Iris pigment epithelial cell (primary cell): ENCODE data around the gene KCNQ2.
A peak's percentile ranks its signal among the peaks of the same experiment; 100 is the strongest.
"Not testable (repeated sequence)": the region's sequence is repeated elsewhere in the genome, so short reads cannot be mapped to it uniquely, and the experiment has no call there.

Source experiments
- DNase-seq: peaks from one replicate; pipeline ENCODE4 v3.0.0-alpha.2; 2011; ENCODE audit warnings: low read depth

KCNQ2 gene

GRCh38 chr20:63471981-63472831 lies at the start of gene KCNQ2:
Gene KCNQ2 (minus strand): TSS chr20:63472655. CDS start chr20:63472463, 192 bp downstream.
- no peak for DNase-seq

GRCh38 chr20:63521602-63522001 lies 49.1 kb upstream of the KCNQ2 start:
- DNase-seq: peak; percentile 28

- peak; percentile 62 for DNase-seq
Observed at GRCh38 chr20:63520934-63521601, 48.6 kb upstream of the KCNQ2 start.

GRCh38 chr20:63520504-63520933 lies 48.1 kb upstream of the KCNQ2 start, which contains the start of gene PPDPF:
Gene PPDPF (plus strand): TSS chr20:63520765. CDS start chr20:63521309, 544 bp downstream.
- DNase-seq: peak; percentile 76

GRCh38 chr20:63519668-63520503 lies 47.4 kb upstream of the KCNQ2 start:
- peak; percentile 34 for DNase-seq

GRCh38 chr20:63518946-63519667 lies 46.7 kb upstream of the KCNQ2 start:
- DNase-seq: no peak

GRCh38 chr20:63518351-63518861 lies 46.0 kb upstream of the KCNQ2 start:
- DNase-seq: no peak

- DNase-seq: no peak
Observed at GRCh38 chr20:63517376-63518309, 45.2 kb upstream of the KCNQ2 start.

- not testable (repeated sequence) for DNase-seq
Observed at GRCh38 chr20:63514520-63514919, 42.1 kb upstream of the KCNQ2 start.

GRCh38 chr20:63513207-63513606 lies 40.8 kb upstream of the KCNQ2 start:
- DNase-seq: no peak

- DNase-seq: no peak
Observed at GRCh38 chr20:63509088-63509564, 36.7 kb upstream of the KCNQ2 start.

- no peak for DNase-seq
Observed at GRCh38 chr20:63508072-63508768, 35.8 kb upstream of the KCNQ2 start.

- no peak for DNase-seq
Observed at GRCh38 chr20:63507083-63507743, 34.8 kb upstream of the KCNQ2 start.

GRCh38 chr20:63505723-63506122 lies 33.3 kb upstream of the KCNQ2 start:
- DNase-seq: no peak

- no peak for DNase-seq
Observed at GRCh38 chr20:63505281-63505680, 32.8 kb upstream of the KCNQ2 start.

GRCh38 chr20:63504642-63505041 lies 32.2 kb upstream of the KCNQ2 start:
- DNase-seq: no peak

- no peak for DNase-seq
Observed at GRCh38 chr20:63503524-63503923, 31.1 kb upstream of the KCNQ2 start.

- no peak for DNase-seq
Observed at GRCh38 chr20:63502671-63503172, 30.3 kb upstream of the KCNQ2 start.
